Ovary (tissue), 9 donors: Measurements from ENCODE around the gene PSD4. TPM values are rescaled to one million over a fixed set of nuclear protein-coding genes. Genes with fewer than 3 reads are reported as not detected.

Source experiments
- DNase-seq, 5 donors: peaks; one replicate each; pipeline ENCODE4 v3.0.0-alpha.2; 2019 to 2020
- H3K27ac ChIP-seq, 2 donors: fragments of 200-600 bp; one replicate each; pipeline versions ENCODE4 v1.5.1 to v1.8.0; 2019 to 2022
- H3K27me3 ChIP-seq: fragments of 200-600 bp; one replicate; pipeline ENCODE4 v1.8.0; 2022
- H3K36me3 ChIP-seq: fragments of 200-600 bp; sonication (generic); one replicate; pipeline ENCODE4 v1.5.1; 2019
- H3K4me1 ChIP-seq: one replicate; pipeline ENCODE4 v1.8.1; 2013; ENCODE audit warnings: mild to moderate bottlenecking, moderate library complexity; ENCODE audit not compliant: insufficient read depth
- H3K4me3 ChIP-seq: fragments of 200-600 bp; sonication (generic); one replicate; pipeline ENCODE4 v1.5.1; 2017
- H3K9me3 ChIP-seq, 2 donors: fragments of 200-600 bp in 1 of 2; sonication (generic) in 1 of 2; one replicate each; pipeline versions ENCODE4 v1.5.1 to v1.8.1; 2013 to 2019; ENCODE audit warnings: mild to moderate bottlenecking in 1 of 2, moderate library complexity in 1 of 2
- EP300 ChIP-seq: sonication (generic); formaldehyde crosslinking; IDR thresholded peaks from one replicate; pipeline ENCODE4 v1.6.1; 2017; ENCODE audit warnings: antibody characterized with exemption
- POLR2A ChIP-seq: fragments of 450-650 bp; IDR thresholded peaks from one replicate; pipeline ENCODE4 v1.6.1; 2017; ENCODE audit warnings: antibody characterized with exemption, mild to moderate bottlenecking, moderate library complexity
- WGBS, 3 donors: extraction: QIAGEN DNeasy Blood & Tissue Kit in 1 of 3; methylation state at CpG; one replicate each; pipeline versions ENCODE4 v1.1.5 to v1.1.7; 2013 to 2017; 5-methylcytosine and 5-hydroxymethylcytosine counted together
- intact Hi-C, 4 donors: fragments of 100-400 bp; cut with DNase I; formaldehyde crosslinking; loops; one replicate each; pipeline versions ENCODE4 v1.11.0 to v1.15.1; 2022 to 2023
- polyA plus RNA-seq, 2 donors: library from polyadenylated mRNA; stranded (reverse); fragments of 200-250 nt in 1 of 2; fragments of 350-450 nt in 1 of 2; fragmentation: Illumina TruSeq in 1 of 2; extraction: RNeasy Lipid Tissue Mini Kit (QIAGEN cat#74804) in 1 of 2; gene quantifications; one replicate each; pipeline ENCODE4 v1.2.3, GENCODE V29; 2013 to 2014
- total RNA-seq, 7 donors: library from RNA; depleted of rRNA in 2 of 7; stranded (reverse); fragments of >200 nt in 2 of 7; fragmentation: NEBNext Ultra II Directional in 3 of 7; extraction: Animal tissue kit (Norgen Biotek cat#: 25700) in 3 of 7; gene quantifications; one replicate each; pipeline versions ENCODE4 v1.1.0 to v1.2.4, GENCODE V29; 2016 to 2023
- TF ChIP-seq, protein P1 (sequence below), 3 donors: fragments of 450-650 bp in 2 of 3; fragments of 200-600 bp in 1 of 3; IDR thresholded peaks; one replicate each; pipeline versions ENCODE4 v1.5.1 to v1.8.0; 2016 to 2022; ENCODE audit warnings: antibody characterized with exemption in 3 of 3, mild to moderate bottlenecking in 1 of 3
- donor health status: DM: no; HTN: no; CAD: no; lungs with moderate emphysema.
- donor health status: DM: no; HTN: no; CAD: no.
- donor health status: Bipolar disorder and iron deficiency.
- donor health status: DM: yes; HTN: yes; CAD: no.
- donor health status: DM: no; HTN: no; CAD: no.
- donor health status: DM: yes; HTN: yes; CAD: no.

PSD4 gene
- total and polyA plus RNA-seq, 9 donors = 1.2 to 14.1 (median 3.4) TPM

DNA sequence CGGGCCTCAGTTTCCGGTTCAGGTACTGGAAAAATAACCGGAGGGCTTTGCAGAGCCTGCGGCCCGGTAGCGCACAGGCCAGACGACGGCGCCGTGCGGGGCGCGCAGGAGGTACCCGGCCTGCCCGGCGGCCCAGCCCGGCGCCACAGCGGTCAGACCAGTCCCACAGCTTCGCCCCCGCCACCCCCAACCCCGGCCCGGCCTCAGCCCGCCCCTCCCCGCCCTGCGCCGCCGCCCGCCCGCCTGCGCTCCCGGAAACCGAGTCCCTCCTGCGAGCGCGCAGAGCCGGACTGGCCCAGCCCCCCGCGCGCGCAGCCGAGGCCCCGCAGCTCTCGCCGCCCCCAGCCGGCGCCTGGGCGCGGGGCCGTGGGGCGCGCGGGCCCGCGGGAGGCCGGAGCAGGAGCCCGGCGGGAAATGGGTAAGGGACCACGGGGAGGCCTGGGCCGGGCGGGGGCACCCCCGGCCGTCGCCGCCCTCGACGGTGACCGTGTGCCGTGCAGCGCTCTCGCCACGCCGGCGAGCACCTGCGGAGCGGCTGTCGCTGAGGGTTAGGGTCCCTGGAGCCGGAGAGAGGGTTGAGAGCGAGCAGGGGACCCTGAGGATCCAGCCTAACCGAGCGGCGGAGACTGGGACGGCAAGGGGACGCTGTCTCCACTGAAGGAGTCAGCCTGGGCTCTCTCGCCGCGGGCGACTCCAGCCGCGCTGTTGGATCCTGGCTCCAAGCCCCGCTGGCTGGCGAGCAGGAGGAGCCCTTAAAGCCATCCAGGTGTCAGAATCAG is 16.5 kb upstream of the PSD4 start:
- intact Hi-C loops = no loop called here
- DNase-seq = no peak
- Histone ChIP-seq H3K9me3 (no peaks in the 10 kb centered on the region), H3K27me3 (no peaks in the 10 kb centered on the region), H3K4me3 (peak overlapping the region; percentile 24), H3K4me1 (no peaks in the 10 kb centered on the region), H3K36me3 (no peaks in the 10 kb centered on the region), H3K27ac (no peak overlapping the region)
- TF ChIP-seq, protein P1, sequence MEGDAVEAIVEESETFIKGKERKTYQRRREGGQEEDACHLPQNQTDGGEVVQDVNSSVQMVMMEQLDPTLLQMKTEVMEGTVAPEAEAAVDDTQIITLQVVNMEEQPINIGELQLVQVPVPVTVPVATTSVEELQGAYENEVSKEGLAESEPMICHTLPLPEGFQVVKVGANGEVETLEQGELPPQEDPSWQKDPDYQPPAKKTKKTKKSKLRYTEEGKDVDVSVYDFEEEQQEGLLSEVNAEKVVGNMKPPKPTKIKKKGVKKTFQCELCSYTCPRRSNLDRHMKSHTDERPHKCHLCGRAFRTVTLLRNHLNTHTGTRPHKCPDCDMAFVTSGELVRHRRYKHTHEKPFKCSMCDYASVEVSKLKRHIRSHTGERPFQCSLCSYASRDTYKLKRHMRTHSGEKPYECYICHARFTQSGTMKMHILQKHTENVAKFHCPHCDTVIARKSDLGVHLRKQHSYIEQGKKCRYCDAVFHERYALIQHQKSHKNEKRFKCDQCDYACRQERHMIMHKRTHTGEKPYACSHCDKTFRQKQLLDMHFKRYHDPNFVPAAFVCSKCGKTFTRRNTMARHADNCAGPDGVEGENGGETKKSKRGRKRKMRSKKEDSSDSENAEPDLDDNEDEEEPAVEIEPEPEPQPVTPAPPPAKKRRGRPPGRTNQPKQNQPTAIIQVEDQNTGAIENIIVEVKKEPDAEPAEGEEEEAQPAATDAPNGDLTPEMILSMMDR (IDR thresholded peaks at IDR 0.05) = no peak
- TF ChIP-seq EP300 = no peak
- no peak for TF ChIP-seq POLR2A
- 1 to 2% (median 1%) methylated on average over 48 to 92 of the region's 92 CpGs for WGBS, 3 donors

DNA sequence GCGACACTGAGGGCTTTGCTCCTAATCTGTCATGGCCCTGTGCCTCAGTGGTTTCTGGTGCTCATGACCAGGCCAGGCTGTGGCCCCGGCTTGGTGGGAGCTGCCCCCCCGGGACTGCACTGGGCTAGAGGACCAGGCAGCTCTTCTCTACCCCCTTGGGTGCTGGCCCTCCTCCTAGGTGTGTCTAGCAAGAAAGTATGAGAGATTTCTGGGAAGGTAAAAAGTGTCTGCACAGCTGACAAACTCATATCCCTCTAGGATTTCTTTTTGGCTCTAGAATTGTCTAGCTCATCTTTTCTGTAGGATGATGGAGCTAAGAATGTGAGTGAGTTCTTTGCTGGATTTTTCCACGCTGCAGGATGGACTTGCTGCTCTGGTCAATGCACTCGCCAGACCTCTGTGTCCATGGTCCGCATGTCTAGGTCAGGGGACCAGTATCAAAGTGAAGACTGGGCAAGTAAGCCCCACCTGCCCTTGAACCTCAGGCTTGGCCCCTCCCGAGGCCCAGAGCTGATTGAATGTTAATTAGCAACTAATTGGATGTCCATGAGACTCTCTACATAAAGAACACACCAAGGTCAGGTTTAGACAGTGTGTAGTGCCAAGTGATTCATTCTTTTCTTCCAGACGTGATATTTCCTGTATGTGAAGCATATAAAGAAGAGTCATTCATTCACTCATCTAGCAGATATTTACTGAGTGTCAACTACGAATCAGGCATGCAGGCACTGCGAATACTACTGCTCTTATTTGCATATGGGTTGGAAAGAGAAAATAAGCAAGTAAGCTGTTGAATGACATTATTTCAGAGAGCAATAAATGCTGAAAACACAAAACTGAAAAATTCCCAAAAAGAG is 15.6 kb upstream of the PSD4 start:
- Histone ChIP-seq H3K4me3 (peak overlapping the region; percentile 24), H3K36me3 (no peaks in the 10 kb centered on the region), H3K27me3 (no peaks in the 10 kb centered on the region), H3K9me3 (no peaks in the 10 kb centered on the region), H3K4me1 (no peaks in the 10 kb centered on the region), H3K27ac (no peak overlapping the region)
- TF ChIP-seq POLR2A (no peak), EP300 (no peak)
- TF ChIP-seq, protein P1 (IDR thresholded peaks at IDR 0.05) = no peak
- DNase-seq = no peak
- intact Hi-C loops = no loop called here
- WGBS, 3 donors = 45 to 47% (median 46%) methylated on average over 9 to 10 of the region's 10 CpGs

DNA sequence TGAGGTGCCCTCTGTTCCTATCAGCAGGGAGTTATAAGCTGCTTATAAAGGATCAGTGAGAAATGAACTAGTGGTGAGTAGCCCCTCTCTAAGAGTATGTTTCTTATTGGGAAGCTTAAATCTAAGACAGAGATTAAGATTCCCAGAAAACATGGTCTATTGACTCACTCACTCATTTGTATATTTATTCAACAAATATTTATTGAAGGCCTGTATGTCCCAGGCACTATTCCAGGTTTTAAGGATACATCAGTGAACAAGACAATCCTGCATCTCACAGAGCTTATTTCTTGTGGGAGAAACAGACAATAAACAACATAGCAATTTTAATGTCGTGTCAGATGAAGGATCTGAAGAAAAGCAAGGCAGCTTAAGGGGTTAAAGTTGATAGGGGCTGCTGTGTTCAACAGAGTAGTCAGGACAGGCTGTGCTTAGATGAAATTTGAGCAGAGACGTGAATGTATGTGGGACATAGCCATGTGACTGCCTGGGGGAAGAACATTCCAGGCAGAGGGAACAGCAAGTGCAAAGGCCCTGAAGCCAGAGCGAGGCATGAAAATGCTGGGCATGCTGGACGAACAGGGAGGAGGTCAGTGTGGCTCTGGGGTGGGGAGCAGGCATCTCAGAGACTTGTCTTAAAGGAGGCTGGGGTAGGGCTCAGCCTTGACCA is 14.8 kb upstream of the PSD4 start:
- no peaks in the 10 kb centered on the region for H3K27me3 ChIP-seq
- intact Hi-C loops = no loop called here
- H3K9me3 ChIP-seq = no peaks in the 10 kb centered on the region
- H3K27ac ChIP-seq = no peak overlapping the region
- no peaks in the 10 kb centered on the region for H3K4me1 ChIP-seq
- no peak overlapping the region for H3K4me3 ChIP-seq
- DNase-seq = no peak
- no peaks in the 10 kb centered on the region for H3K36me3 ChIP-seq
- WGBS, 3 donors = 62 to 68% (median 64%) methylated on average over 4 of the region's 4 CpGs
- TF ChIP-seq POLR2A (no peak), EP300 (no peak)
- TF ChIP-seq, protein P1 (IDR thresholded peaks at IDR 0.05) = no peak

DNA sequence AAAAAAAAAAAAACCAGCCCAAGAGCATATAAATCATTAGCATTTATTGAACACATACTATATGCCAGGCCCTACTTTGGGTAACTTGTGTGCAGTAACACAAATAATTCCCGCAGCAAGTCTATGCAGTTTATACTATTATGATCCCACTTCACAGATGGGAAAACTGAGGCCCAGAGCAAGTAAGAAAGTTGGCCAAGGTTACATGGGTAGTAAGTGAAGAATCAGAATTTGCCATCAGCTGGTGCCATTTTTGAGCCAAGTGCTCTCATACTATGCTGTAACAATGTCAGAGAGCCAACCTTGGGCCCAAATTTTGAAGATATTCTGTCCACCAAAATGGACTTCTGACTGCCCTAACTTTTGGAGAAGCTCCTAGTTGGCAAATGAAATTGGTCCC is 13.5 kb upstream of the PSD4 start:
- no peaks in the 10 kb centered on the region for H3K36me3 ChIP-seq
- H3K27ac ChIP-seq = no peak overlapping the region
- intact Hi-C loops = no loop called here
- no peak for DNase-seq
- no peaks in the 10 kb centered on the region for H3K9me3 ChIP-seq
- H3K4me1 ChIP-seq = no peaks in the 10 kb centered on the region
- no peaks in the 10 kb centered on the region for H3K27me3 ChIP-seq
- H3K4me3 ChIP-seq = no peak overlapping the region
- 93 to 100% (median 97%) methylated on average over 1 of the region's 1 CpG for WGBS, 3 donors
- TF ChIP-seq, protein P1 (IDR thresholded peaks at IDR 0.05) = no peak
- no peak for TF ChIP-seq EP300
- no peak for TF ChIP-seq POLR2A
